SH-SY5Y (cell line): ENCODE data around the gene CAB39L.

Experiments used
- GATA2 ChIP-seq: IDR thresholded peaks from 2 replicates; pipeline ENCODE4 v1.6.1; 2011; ENCODE audit warnings: mild to moderate bottlenecking, low read depth, low read length
- GATA3 ChIP-seq: IDR thresholded peaks from 2 replicates; pipeline ENCODE4 v1.6.1; 2011; ENCODE audit warnings: low read depth, mild to moderate bottlenecking, low read length, moderate library complexity

DNA sequence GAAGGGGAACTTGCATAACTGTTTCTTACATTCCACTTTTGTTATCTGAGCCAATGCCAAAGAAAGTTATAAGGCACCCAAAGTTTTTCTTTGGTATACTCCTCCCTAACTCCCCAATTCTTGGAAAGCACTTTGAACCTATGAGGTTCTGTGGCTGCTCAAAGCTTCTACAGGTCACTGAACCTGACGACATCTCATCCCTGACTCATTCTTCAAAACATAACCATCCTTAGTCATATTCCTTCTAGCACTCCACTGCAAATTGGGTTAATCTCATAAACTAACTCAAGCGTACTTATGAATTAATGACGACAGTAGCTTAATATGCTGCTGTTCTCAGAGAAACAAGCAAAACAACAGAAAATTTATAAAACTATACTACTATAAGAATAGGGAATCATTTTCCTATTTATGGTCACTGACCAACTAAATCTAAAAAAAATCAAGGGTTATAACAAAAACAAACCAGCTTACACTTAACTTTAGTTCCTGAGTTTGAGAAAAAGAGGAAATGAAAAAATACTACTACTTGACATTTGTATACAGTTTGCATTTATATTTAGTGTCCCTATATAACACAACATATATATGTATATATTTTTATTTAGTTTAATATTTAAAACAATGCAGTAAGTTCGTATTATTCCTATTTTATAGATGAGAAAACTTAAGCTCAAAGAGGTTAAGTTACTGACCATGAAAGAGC, 69.1 kb downstream of the CAB39L start:
- TF ChIP-seq GATA2 = no peak
- TF ChIP-seq GATA3 = no peak
